ENCODE results near the gene KIF5B. TPM values are rescaled to one million over a fixed set of nuclear protein-coding genes. Genes with fewer than 3 reads are reported as not detected.
"Not testable (repeated sequence)": the region's sequence is repeated elsewhere in the genome, so short reads cannot be mapped to it uniquely, and the experiment has no call there.

Gene KIF5B
- total RNA-seq, 1 donor from 2014 or later = 78.1 TPM

- Histone ChIP-seq H3K9me3 (no peaks in the 10 kb centered on the region), H3K4me3 (no peak overlapping the region), H3K4me1 (peaks cover 0 to 47% of the 10 kb centered on the region in 2 donors), H3K36me3 (peaks cover 14 to 42% of the 10 kb centered on the region in 2 donors), H3K27me3 (no peaks in the 10 kb centered on the region), H3K27ac (peak overlapping the region in 1 of 2 donors; percentile 23)
- no peak for TF ChIP-seq CTCF (IDR thresholded peaks at IDR 0.05)
- intact Hi-C loops (cut with DNase I) = no loop called here
- no peak for DNase-seq (ENCODE audit: low spot score in 2 of 2)
These were observed 7.9 kb downstream of the KIF5B start for GRCh38 chr10:32048282-32048681.

- no peak for DNase-seq (ENCODE audit: low spot score in 2 of 2)
- H3K36me3 ChIP-seq = peaks cover 17 to 42% of the 10 kb centered on the region in 2 donors
- H3K9me3 ChIP-seq = no peaks in the 10 kb centered on the region
- no peak for TF ChIP-seq CTCF (IDR thresholded peaks at IDR 0.05)
- no peak overlapping the region for H3K4me3 ChIP-seq
- intact Hi-C loops (cut with DNase I) = no loop called here
- peaks cover 0 to 49% of the 10 kb centered on the region in 2 donors for H3K4me1 ChIP-seq
- peak overlapping the region; percentile 12 to 23 for H3K27ac ChIP-seq
- H3K27me3 ChIP-seq = no peaks in the 10 kb centered on the region
These were observed 8.3 kb downstream of the KIF5B start for GRCh38 chr10:32047881-32048280.

- no peak for TF ChIP-seq CTCF (IDR thresholded peaks at IDR 0.05)
- H3K27ac ChIP-seq = no peak overlapping the region
- H3K27me3 ChIP-seq = no peaks in the 10 kb centered on the region
- peaks cover 17 to 42% of the 10 kb centered on the region in 2 donors for H3K36me3 ChIP-seq
- peaks cover 0 to 49% of the 10 kb centered on the region in 2 donors for H3K4me1 ChIP-seq
- no peaks in the 10 kb centered on the region for H3K9me3 ChIP-seq
- no peak for DNase-seq (ENCODE audit: low spot score in 2 of 2)
- no peak overlapping the region for H3K4me3 ChIP-seq
- intact Hi-C loops (cut with DNase I) = no loop called here
These were observed 10.1 kb downstream of the KIF5B start for GRCh38 chr10:32046151-32046550.

GRCh38 chr10:32042730-32043129 lies 13.5 kb downstream of the KIF5B start:
- Histone ChIP-seq H3K4me1 (peaks cover 0 to 31% of the 10 kb centered on the region in 2 donors), H3K4me3 (peak overlapping the region in 1 of 2 donors; percentile 11), H3K27ac (peak overlapping the region; percentile 0 to 64), H3K36me3 (peaks cover 26 to 49% of the 10 kb centered on the region in 2 donors)
- not testable (repeated sequence) for DNase-seq (ENCODE audit: low spot score in 2 of 2); H3K9me3 ChIP-seq; H3K27me3 ChIP-seq
- intact Hi-C loops (cut with DNase I) = loop anchor here (5.0 kb wide), 1 partner anchor 165 kb away; no protein-coding TSS in a partner anchor

- Histone ChIP-seq H3K36me3 (peaks cover 30 to 50% of the 10 kb centered on the region in 2 donors), H3K9me3 (no peaks in the 10 kb centered on the region), H3K27ac (peak overlapping the region; percentile 17 to 64), H3K27me3 (no peaks in the 10 kb centered on the region), H3K4me3 (no peak overlapping the region), H3K4me1 (peaks cover 0 to 24% of the 10 kb centered on the region in 2 donors)
- intact Hi-C loops (cut with DNase I) = loop anchor here (5.0 kb wide), 1 partner anchor 166 kb away; no protein-coding TSS in a partner anchor
- DNase-seq (ENCODE audit: low spot score in 2 of 2) = no peak
- TF ChIP-seq CTCF (IDR thresholded peaks at IDR 0.05) = no peak
These were observed 14.8 kb downstream of the KIF5B start for GRCh38 chr10:32041290-32042028.

GRCh38 chr10:32039734-32040133 lies 16.5 kb downstream of the KIF5B start:
- Histone ChIP-seq H3K4me3 (no peak overlapping the region), H3K36me3 (peaks cover 42 to 50% of the 10 kb centered on the region in 2 donors), H3K27me3 (no peaks in the 10 kb centered on the region), H3K27ac (no peak overlapping the region), H3K4me1 (peaks cover 0 to 24% of the 10 kb centered on the region in 2 donors), H3K9me3 (no peaks in the 10 kb centered on the region)
- no peak for DNase-seq (ENCODE audit: low spot score in 2 of 2)
- no peak for TF ChIP-seq CTCF (IDR thresholded peaks at IDR 0.05)
- intact Hi-C loops (cut with DNase I) = loop anchor here (5.0 kb wide), 1 partner anchor 168 kb away; no protein-coding TSS in a partner anchor

All from ascending aorta (tissue), 2 donors.